GM12873 (cell line): ENCODE measurements around the gene ANTXR2.

Experiments
- TF ChIP-seq, protein P1 (sequence below): IDR thresholded peaks from 2 replicates; pipeline ENCODE4 v1.5.1; 2012; ENCODE audit warnings: low read depth, mild to moderate bottlenecking, moderate library complexity, low read length, control low read depth; ENCODE audit not compliant: insufficient read depth; ENCODE audit errors: missing control alignments

ANTXR2 gene

DNA sequence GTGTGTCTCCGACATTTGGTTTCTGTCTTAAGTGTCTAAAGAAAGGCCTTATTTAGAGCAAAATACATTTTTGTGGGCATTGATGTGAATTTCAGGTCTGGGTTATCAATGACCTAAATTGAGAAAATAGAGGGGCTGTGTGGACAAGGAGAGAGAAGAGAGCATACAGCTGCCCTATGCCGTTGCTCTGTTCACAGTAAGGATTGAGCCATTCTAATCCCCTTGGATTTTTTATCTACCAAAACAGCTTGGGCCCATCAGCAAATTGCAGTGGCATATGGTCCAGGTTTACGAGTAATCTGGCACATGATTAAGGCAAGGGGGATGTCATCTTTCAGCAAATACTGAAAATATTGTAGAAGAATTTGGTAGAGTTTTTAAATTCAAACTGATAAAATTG, 210.2 kb downstream of the ANTXR2 start:
- TF ChIP-seq, protein P1, sequence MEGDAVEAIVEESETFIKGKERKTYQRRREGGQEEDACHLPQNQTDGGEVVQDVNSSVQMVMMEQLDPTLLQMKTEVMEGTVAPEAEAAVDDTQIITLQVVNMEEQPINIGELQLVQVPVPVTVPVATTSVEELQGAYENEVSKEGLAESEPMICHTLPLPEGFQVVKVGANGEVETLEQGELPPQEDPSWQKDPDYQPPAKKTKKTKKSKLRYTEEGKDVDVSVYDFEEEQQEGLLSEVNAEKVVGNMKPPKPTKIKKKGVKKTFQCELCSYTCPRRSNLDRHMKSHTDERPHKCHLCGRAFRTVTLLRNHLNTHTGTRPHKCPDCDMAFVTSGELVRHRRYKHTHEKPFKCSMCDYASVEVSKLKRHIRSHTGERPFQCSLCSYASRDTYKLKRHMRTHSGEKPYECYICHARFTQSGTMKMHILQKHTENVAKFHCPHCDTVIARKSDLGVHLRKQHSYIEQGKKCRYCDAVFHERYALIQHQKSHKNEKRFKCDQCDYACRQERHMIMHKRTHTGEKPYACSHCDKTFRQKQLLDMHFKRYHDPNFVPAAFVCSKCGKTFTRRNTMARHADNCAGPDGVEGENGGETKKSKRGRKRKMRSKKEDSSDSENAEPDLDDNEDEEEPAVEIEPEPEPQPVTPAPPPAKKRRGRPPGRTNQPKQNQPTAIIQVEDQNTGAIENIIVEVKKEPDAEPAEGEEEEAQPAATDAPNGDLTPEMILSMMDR: no peak

DNA sequence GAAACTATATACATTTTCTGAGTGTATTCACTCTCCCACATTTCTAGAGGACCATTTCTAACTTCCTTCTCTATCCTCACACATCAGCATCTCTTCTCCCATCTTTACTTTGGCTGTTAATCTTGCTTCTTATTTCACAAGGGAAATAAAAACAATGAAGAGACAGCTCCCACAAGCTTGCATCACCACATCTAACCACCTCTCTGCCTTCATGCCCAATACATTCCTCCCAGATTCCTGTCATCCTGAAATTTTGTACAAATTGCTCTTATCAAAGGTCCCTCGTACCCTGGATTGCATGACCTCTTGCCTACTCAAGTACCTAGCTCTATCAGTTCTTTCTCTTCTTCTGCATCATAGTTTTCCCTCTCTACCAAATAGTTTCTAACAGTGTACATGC, 215.2 kb downstream of the ANTXR2 start:
- TF ChIP-seq, protein P1: no peak

DNA sequence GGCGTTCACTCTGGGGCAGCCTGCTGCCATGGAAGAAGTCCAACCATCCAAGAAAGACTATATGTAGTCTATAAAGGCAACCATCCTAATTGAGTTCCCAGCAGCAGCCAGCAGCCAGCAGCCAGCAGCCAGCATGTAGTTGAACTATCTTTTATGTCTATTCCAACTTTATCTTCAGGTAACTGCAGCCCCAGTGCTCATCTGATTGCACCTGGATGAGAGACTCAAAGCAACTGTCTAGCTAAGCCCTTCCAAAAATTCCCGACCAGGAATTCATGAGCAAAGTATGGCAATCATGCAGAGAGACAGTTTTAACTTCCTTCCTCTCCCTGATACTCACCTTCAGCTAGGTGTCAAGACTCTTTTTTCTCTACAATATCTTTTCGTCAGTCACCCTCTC, 216.8 kb downstream of the ANTXR2 start:
- TF ChIP-seq, protein P1: no peak

DNA sequence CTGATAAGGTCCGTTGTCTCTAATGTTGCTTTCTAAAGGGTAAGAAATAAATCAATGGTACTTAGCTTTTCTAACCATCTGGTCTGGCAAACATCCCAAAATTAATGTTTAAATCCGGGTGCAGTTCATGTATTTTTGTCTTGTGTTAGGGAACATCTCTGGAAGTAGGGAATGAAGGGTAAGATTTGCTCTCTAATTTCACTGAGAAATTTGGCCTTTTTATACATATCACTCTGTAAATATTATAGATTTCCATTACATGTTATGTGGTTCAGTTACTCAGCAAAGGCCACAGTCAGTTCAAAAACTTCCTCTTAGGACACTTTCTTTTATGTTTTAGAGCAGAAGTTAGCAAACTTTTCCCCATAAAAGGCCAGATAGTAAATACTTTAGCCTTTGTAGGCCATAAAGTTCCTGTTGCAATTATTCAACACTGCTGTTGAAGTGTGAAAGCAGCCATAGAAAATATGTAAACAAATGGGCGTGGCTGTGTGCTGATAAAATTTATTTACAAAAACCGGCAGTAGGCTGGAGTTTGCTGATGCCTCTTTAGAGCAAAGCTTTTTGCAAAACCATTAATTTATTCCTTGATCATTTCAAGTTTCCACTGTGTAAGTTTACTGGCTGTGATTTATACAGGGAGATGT, 218.1 kb downstream of the ANTXR2 start:
- TF ChIP-seq, protein P1: no peak

DNA sequence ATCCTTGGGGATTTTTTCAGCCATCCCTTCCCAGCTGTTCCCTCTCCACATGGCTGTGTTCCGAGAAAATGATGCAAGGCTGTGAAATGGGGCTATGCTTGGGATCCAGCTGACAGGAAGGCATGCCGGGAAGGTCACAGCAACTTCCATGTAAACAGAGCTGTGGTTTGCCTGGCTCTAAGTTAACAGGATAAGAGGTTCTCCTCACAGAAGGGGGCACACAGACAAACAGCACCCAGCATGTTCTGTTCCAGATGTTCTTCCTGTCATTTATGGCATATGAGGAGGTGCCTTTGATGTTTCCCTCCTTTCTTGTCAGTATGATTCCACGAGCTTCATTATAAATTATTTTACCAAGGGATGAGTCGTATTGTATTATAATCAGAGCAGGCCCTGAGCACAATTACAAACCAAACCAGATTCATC, 220.7 kb downstream of the ANTXR2 start:
- TF ChIP-seq, protein P1: no peak

DNA sequence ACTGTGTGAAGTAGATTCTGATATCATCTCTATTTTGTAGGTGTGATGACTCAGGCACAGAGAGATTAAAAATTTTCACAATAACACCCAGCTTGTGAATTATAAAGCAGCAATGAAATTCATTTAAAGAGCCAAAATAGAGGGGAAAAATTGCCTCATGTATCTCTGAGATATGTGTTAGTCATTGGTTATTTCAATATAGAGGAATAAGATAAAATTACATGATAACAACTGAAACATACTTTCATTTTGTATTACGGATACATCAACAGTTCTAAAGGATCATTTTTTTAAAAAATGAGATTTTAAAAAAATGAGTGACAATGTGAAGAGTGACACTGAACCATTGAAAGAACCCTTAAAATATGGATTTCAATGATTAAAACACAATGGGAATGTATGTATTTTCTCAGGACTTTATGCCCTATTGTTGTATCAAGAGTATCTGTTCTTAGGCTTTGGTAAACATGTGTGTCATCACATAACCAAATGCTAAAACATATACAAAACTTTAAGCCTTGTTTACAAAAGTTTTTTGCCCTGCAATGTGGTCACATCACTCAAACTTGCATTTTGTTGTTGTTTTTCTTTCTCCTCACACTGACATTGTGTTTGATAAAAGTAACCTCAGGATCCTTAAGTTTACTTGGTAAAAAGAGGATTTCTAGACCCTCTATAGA, 221.3 kb downstream of the ANTXR2 start:
- TF ChIP-seq, protein P1: no peak
